Subcutaneous abdominal adipose tissue (tissue), 5 donors: ENCODE results near the gene SBDS.
"Not testable (repeated sequence)": the region's sequence is repeated elsewhere in the genome, so short reads cannot be mapped to it uniquely, and the experiment has no call there.

Experiments
- H3K27ac ChIP-seq: one replicate; pipeline ENCODE4 v1.7.0; 2013; ENCODE audit warnings: low read depth, mild to moderate bottlenecking, inconsistent platforms, low read length, moderate library complexity
- H3K27me3 ChIP-seq, 5 donors: one replicate each; pipeline ENCODE4 v1.7.0; 2013; ENCODE audit warnings: low read length in 5 of 5, inconsistent platforms in 1 of 5; ENCODE audit not compliant: control insufficient read depth in 5 of 5, insufficient read depth in 4 of 5
- H3K36me3 ChIP-seq, 5 donors: one replicate each; pipeline ENCODE4 v1.7.0; 2013; ENCODE audit warnings: low read length in 5 of 5; ENCODE audit not compliant: control insufficient read depth in 5 of 5, insufficient read depth in 5 of 5
- H3K4me1 ChIP-seq, 5 donors: one replicate each; pipeline ENCODE4 v1.7.0; 2013; ENCODE audit warnings: low read length in 5 of 5, mild to moderate bottlenecking in 3 of 5, moderate library complexity in 1 of 5; ENCODE audit not compliant: control insufficient read depth in 5 of 5, insufficient read depth in 5 of 5
- H3K4me3 ChIP-seq, 5 donors: one replicate each; pipeline ENCODE4 v1.7.0; 2013; ENCODE audit warnings: low read length in 5 of 5, low read depth in 1 of 5
- H3K9ac ChIP-seq, 5 donors: one replicate each; pipeline ENCODE4 v1.7.0; 2013; ENCODE audit warnings: low read length in 5 of 5, mild to moderate bottlenecking in 4 of 5, moderate library complexity in 3 of 5
- H3K9me3 ChIP-seq, 5 donors: one replicate each; pipeline ENCODE4 v1.7.0; 2013; ENCODE audit warnings: low read length in 5 of 5; ENCODE audit not compliant: control insufficient read depth in 5 of 5
- donor health status: healthy.
- donor health status: healthy.
- donor health status: healthy.
- donor health status: healthy.
- donor health status: healthy.

Gene SBDS

DNA sequence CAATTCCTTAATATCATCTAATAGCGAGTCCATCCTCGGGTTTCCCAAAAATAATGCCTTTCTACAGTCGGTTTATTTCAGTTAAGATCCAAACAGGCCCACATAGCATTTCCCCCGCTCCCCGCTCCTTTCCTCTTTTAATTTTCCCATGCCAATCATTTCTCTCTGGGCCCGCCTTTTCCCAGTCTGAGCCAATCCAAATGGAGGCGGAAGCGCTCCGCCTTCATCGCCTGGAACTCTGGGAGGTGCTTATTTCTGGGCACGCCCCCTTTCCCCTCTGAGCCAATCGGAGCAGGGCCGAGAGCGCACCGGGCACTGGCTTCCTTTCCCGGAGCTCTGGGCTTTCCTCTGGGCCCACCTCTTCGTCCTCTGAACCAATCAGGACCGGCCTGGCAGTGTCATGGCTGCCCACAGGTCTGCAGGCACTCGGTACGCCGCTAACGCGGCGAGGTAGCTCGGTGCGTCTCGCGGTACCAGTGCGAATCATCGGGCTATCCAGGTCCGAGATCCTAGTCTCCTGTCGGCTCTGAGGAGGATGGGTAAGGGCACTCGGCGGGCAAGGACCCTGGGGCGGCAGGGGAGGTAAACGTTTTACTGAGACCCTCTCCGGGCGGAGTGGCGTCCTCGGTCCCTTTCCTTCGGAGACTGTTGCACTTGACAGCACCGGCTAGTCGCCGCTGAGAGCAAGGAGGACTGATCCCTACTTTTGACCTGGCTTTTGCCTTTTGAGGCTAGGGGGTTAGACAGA lies 1.2 kb upstream of the SBDS start, which contains the start of gene TYW1:
TYW1 (plus strand) TSS at position 390 of the 748 bp plus-strand sequence; CDS start at position 536, 146 bp downstream.
- Histone ChIP-seq H3K27ac (peak within 1 kb of the TSS; percentile 61), H3K36me3 (peaks cover 5 to 18% (median 12%) of the 10 kb centered on the region in 5 donors), H3K4me1 (peaks cover 0 to 14% (median 11%) of the 10 kb centered on the region in 5 donors), H3K4me3 (peak within 1 kb of the TSS; percentile 76 to 95 (median 85)), H3K9ac (peak within 1 kb of the TSS; percentile 48 to 90 (median 84))
- not testable (repeated sequence) for H3K27me3 ChIP-seq, H3K9me3 ChIP-seq

DNA sequence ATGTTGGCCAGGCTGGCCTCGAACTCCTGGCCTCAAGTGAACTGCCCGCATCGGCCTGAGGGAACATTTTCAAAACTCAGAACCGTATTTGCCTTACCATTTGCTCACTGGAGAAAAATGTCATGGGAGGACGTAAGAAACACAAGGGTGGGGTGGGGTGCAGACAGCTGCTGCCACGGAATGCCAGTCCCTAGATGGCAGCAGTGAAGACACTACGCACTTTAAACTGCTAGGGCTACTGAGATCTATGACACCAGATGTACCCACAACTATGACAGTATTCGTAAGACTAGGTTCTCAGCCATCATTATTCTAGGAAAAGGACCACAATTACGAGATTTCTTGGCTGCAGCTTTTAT lies 716 bp downstream of the SBDS start:
- not testable (repeated sequence) for H3K9me3 ChIP-seq, H3K27me3 ChIP-seq
- H3K36me3 ChIP-seq = peaks cover 8 to 29% (median 15%) of the 10 kb centered on the region in 5 donors
- peak overlapping the region; percentile 35 to 98 (median 93) for H3K9ac ChIP-seq
- H3K27ac ChIP-seq = peak overlapping the region; percentile 96
- H3K4me3 ChIP-seq = peak overlapping the region; percentile 73 to 85 (median 80)
- H3K4me1 ChIP-seq = peaks cover 0 to 14% (median 11%) of the 10 kb centered on the region in 5 donors

DNA sequence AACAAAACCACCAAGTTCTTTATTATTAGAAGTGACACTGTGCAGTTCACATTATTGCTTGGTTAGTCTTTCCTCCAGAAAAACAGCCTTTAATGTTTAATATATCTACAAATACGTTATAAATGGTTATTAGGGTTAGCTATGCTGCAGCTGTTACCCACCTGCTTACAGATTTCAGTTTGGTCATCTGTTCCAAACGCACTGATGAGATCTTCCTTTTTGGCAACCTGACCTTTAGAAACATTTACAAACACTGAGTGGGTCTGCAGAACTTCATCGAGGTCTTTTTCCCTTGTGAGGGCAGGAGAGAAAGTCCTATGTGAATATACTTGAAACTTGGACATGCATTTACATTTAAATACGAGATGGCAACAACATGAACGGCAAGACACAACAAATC lies 1.3 kb downstream of the SBDS start:
- peaks cover 0 to 14% (median 11%) of the 10 kb centered on the region in 5 donors for H3K4me1 ChIP-seq
- H3K27me3 ChIP-seq, H3K9me3 ChIP-seq: not testable (repeated sequence)
- H3K4me3 ChIP-seq = peak overlapping the region; percentile 73 to 85 (median 80)
- H3K27ac ChIP-seq = peak overlapping the region; percentile 96
- H3K9ac ChIP-seq = peak overlapping the region in 3 of 5 donors; percentile 93 to 98 (median 96)
- H3K36me3 ChIP-seq = peaks cover 8 to 30% (median 15%) of the 10 kb centered on the region in 5 donors

DNA sequence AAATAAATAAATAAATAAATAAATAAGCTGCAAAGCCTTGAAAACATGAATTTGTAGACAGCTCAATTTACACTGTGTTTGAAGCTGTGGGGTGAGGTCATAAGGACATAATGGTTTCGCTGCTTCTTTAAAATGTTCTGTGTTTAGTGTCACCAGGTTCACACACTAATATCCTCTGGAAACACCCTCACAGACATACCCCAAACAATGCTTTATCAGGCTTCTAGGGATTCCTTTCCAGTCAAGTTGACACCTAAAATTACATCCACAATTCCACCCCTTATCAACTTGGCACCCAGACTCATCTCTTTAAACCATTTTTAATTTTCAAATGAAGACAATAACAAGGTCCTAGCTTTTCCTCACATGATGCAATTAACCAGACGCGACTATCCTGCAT lies 5.8 kb downstream of the SBDS start:
- not testable (repeated sequence) for H3K4me3 ChIP-seq, H3K27me3 ChIP-seq, H3K9ac ChIP-seq, H3K27ac ChIP-seq, H3K9me3 ChIP-seq, H3K4me1 ChIP-seq
- peaks cover 15 to 46% (median 25%) of the 10 kb centered on the region in 5 donors for H3K36me3 ChIP-seq

DNA sequence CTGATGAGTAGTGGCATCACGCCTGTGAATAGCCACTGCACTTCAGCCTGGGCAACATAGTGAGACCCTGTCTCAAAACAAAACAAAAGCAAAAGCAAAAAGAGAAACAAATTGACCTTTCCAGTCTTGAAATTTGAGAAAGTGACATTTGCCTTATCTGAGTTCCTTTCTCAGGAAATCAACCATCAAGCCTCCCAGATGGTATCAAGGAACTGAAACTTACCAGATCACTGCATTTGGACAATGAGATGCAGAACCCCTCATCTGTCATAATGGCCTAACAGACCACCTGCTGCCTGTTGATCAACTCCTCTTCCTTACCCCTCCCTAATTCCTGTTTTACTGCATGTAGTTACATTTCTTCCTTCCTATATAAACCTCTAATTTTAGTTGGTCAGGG lies 15.1 kb downstream of the SBDS start:
- not testable (repeated sequence) for H3K9ac ChIP-seq, H3K27ac ChIP-seq, H3K4me3 ChIP-seq, H3K36me3 ChIP-seq, H3K4me1 ChIP-seq, H3K27me3 ChIP-seq
- H3K9me3 ChIP-seq = peaks cover 0 to 10% (median 10%) of the 10 kb centered on the region in 5 donors

DNA sequence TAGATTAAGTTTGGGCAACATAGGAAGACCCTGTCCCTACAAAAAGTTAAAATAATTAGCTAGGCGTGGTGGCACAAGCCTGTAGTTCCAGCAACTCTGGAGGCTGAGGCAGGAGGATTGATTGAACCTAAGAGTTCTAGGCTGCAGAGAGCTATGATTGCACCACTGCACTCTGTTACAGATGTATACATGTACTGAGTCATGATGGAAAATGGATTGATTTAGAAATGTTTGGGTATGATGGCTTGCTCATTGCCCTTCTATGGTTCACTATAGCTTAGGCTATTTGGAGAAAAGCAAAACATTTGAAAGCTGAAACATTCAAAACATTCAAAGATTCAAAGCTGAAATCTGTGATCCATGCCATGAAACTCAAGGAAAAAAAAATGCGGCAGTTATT lies 16.4 kb downstream of the SBDS start:
- H3K9ac ChIP-seq, H3K4me3 ChIP-seq, H3K27ac ChIP-seq, H3K27me3 ChIP-seq, H3K36me3 ChIP-seq, H3K4me1 ChIP-seq: not testable (repeated sequence)
- H3K9me3 ChIP-seq = peaks cover 0 to 10% (median 10%) of the 10 kb centered on the region in 5 donors

DNA sequence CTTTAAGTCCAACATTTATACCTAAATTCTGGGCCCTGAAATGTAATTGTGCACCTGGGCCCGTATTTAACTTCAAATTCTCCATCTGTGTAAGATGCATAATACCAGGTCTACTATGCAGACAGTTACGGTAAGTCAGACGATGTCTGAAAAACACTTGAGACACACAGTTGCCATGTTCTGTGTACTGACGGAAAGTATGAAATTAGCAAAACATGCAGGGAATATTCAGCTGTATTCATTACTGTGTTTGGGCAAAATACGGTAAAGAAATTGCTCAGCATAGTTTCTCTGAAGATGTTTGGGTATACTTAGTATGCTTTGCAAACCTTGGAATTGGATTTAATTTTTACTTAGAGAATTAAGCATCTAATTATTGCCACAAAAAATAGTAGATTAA lies 17.1 kb downstream of the SBDS start:
- not testable (repeated sequence) for H3K4me3 ChIP-seq, H3K9ac ChIP-seq, H3K27ac ChIP-seq, H3K36me3 ChIP-seq, H3K27me3 ChIP-seq, H3K4me1 ChIP-seq
- peaks cover 0 to 10% (median 10%) of the 10 kb centered on the region in 5 donors for H3K9me3 ChIP-seq

DNA sequence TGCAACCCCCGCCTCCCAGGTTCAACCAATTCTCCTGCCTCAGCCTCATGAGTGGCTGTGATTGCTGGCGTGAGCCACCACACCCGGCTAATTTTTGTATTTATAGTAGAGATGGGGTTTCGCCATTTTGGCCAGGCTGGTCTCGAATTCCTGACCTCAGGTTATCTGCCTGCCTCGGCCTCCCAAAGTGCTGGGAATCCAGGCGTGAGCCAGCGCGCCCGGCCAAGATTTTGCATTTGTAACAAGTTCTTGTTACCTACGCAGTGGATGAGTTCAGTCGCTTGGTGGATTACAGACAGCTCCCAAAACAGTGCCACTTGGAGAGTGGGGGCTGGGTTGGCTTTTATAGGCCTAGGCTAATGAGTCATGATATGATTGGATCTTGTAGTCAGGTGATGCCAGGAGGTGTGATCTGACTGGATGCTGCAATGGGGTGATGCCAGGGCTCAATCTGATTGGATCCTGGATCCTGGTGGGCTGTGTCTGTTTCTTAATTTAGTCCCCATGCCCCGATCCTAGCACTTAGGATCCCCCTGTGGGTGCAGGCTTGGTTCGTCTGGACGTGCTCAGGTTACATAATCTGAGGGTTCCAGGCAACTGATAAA lies 20.3 kb downstream of the SBDS start:
- no peak overlapping the region for H3K9ac ChIP-seq
- H3K27me3 ChIP-seq = no peaks in the 10 kb centered on the region
- peaks cover 0 to 6% (median 4%) of the 10 kb centered on the region in 5 donors for H3K9me3 ChIP-seq
- H3K4me3 ChIP-seq = no peak overlapping the region
- no peak overlapping the region for H3K27ac ChIP-seq
- no peaks in the 10 kb centered on the region for H3K4me1 ChIP-seq
- H3K36me3 ChIP-seq = no peaks in the 10 kb centered on the region

DNA sequence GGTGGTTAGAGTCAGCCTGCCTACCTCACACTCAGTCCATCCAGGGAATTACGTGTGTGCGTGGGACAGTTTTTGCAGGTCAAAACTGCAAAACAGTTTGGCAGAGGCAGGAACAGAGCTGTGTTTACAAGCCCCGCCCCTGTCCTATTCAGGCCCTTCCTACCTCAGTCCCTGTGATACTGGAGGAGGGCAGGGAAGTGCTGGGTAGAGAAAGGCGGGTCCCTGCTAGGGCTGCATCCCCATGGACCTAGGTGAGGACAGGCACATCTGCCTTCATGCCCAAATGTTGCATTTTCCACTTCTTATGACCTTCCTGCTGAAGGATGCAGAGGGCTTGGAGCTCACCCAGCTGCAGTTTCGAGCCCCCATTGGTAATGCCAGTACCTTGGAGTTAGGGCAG lies 25.1 kb downstream of the SBDS start:
- Histone ChIP-seq H3K9me3 (no peaks in the 10 kb centered on the region), H3K36me3 (no peaks in the 10 kb centered on the region), H3K9ac (no peak overlapping the region), H3K27ac (no peak overlapping the region), H3K4me3 (no peak overlapping the region), H3K27me3 (no peaks in the 10 kb centered on the region), H3K4me1 (peaks cover 0 to 2% (median 0%) of the 10 kb centered on the region in 5 donors)

DNA sequence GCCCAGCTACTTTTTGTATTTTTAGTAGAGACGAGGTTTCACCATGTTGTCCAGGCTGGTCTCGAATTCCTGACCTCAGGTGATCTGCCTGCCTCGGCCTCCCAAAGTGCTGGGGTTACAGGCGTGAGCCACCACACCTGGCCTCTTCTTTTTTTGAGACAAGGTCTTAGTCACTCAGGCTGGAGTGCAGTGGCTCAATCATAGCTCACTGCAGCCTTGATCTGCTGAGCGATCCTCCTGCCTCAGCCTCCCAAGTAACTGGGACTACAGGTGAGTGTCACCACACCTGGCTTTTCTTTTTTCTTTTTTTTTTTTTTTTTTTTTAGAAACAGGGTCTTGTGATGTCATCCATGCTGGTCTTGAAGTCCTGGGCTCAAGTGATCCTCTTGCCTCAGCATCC lies 26.4 kb downstream of the SBDS start:
- H3K27ac ChIP-seq, H3K9ac ChIP-seq, H3K4me1 ChIP-seq, H3K27me3 ChIP-seq, H3K9me3 ChIP-seq, H3K4me3 ChIP-seq, H3K36me3 ChIP-seq: not testable (repeated sequence)
